ENCODE results near the gene ZBTB7A.

DNA sequence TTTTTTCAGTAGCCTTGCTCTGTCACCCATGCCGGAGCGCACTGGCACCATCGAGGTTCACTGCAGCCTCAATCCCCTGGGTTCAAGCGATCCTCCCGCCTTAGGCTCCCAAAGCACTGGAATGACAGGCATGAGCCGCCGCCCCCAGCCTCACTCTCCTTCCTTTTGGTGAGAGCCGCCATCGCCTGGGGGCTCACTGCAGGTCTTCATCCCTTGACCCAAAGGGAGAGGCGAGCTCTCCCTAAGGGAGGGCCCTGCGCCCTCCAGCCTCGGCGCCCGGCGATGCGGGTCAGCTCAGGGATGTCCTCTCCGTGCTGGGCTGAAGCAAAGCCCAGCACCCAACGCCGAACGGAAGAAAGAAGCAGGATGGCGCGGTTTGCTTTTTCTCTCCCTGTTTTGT, 23.2 kb upstream of the ZBTB7A start:
- TF ChIP-seq CTCF (conservative IDR thresholded peaks at IDR 0.05; ENCODE audit: low read depth, low read length) (no peak), NFE2L2 (IDR thresholded peaks at IDR 0.05; ENCODE audit: low read depth, low read length) (no peak), FOS (IDR thresholded peaks at IDR 0.05; ENCODE audit: low read depth, low read length) (no peak), RFX5 (IDR thresholded peaks at IDR 0.05; ENCODE audit: low read depth, low read length) (no peak), RAD21 (IDR thresholded peaks at IDR 0.05; ENCODE audit: low read length) (no peak), MXI1 (IDR thresholded peaks at IDR 0.05; ENCODE audit: borderline replicate concordance, low read depth, low read length) (no peak), SMC3 (IDR thresholded peaks at IDR 0.05; ENCODE audit: low read depth, low read length) (no peak), CHD1 (IDR thresholded peaks at IDR 0.05; ENCODE audit: low read depth, low read length) (no peak)
- TF ChIP-seq, protein P1, sequence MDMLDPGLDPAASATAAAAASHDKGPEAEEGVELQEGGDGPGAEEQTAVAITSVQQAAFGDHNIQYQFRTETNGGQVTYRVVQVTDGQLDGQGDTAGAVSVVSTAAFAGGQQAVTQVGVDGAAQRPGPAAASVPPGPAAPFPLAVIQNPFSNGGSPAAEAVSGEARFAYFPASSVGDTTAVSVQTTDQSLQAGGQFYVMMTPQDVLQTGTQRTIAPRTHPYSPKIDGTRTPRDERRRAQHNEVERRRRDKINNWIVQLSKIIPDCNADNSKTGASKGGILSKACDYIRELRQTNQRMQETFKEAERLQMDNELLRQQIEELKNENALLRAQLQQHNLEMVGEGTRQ (IDR thresholded peaks at IDR 0.05; ENCODE audit: low read depth, low read length) = no peak
